RWPE2 (cell line): ENCODE results near the gene MACROD2.

Experiments
- ATAC-seq: fragments of 200-7000 bp; cut with Tn5 transposase; 3 replicates; pipeline ENCODE4 v1.9.1; 2021; ENCODE audit warnings: low read depth
- DNase-seq: peaks from one replicate; pipeline ENCODE4 v3.0.0-alpha.2; 2020; ENCODE audit warnings: low spot score
- H3K27ac ChIP-seq: fragments of 450-650 bp; 2 replicates; pipeline ENCODE4 v1.5.1; 2017; ENCODE audit warnings: mild to moderate bottlenecking; ENCODE audit not compliant: poor library complexity, severe bottlenecking
- H3K27me3 ChIP-seq: fragments of 250-450 bp; sonication (Bioruptor Pico); 2 replicates; pipeline ENCODE4 v1.5.1; 2021; ENCODE audit warnings: mild to moderate bottlenecking, moderate library complexity; ENCODE audit not compliant: insufficient read depth, poor library complexity, severe bottlenecking
- H3K36me3 ChIP-seq: fragments of 250-450 bp; sonication (Bioruptor Pico); 2 replicates; pipeline ENCODE4 v1.5.1; 2020; ENCODE audit warnings: low read depth, mild to moderate bottlenecking, moderate library complexity
- H3K4me1 ChIP-seq: fragments of 250-450 bp; sonication (Bioruptor Pico); 2 replicates; pipeline ENCODE4 v1.5.1; 2021; ENCODE audit warnings: mild to moderate bottlenecking, moderate library complexity; ENCODE audit not compliant: insufficient read depth, poor library complexity, severe bottlenecking
- H3K4me3 ChIP-seq: fragments of 250-450 bp; sonication (Bioruptor Pico); 2 replicates; pipeline ENCODE4 v1.5.1; 2021; ENCODE audit warnings: mild to moderate bottlenecking, moderate library complexity; ENCODE audit not compliant: severe bottlenecking
- H3K9me3 ChIP-seq: fragments of 250-450 bp; sonication (Bioruptor Pico); 2 replicates; pipeline ENCODE4 v1.5.1; 2021; ENCODE audit warnings: mild to moderate bottlenecking, moderate library complexity; ENCODE audit not compliant: severe bottlenecking
- CTCF ChIP-seq: fragments of 450-650 bp; IDR thresholded peaks from one replicate; pipeline ENCODE4 v1.5.1; 2017; ENCODE audit warnings: mild to moderate bottlenecking, moderate library complexity; ENCODE audit not compliant: poor library complexity, severe bottlenecking

The MACROD2 gene

GRCh38 chr20:15060265-15061060 is 1065.1 kb downstream of the MACROD2 start:
- no peak for ATAC-seq

GRCh38 chr20:15061061-15061430 is 1065.7 kb downstream of the MACROD2 start:
- ATAC-seq (no peak), DNase-seq (no peak)
- no peak overlapping the region for H3K27ac ChIP-seq
- H3K4me3 ChIP-seq, result no peak overlapping the region
- TF ChIP-seq CTCF, result no peak
- no peaks in the 10 kb centered on the region for H3K4me1 ChIP-seq
- no peaks in the 10 kb centered on the region for H3K36me3 ChIP-seq
- H3K27me3 ChIP-seq, result no peaks in the 10 kb centered on the region
- no peaks in the 10 kb centered on the region for H3K9me3 ChIP-seq

More at GRCh38 chr20:15060265-15061060, 1065.1 kb downstream of the MACROD2 start:
- H3K27me3 ChIP-seq, result no peaks in the 10 kb centered on the region
- TF ChIP-seq CTCF, result no peak
- no peak for DNase-seq
- no peaks in the 10 kb centered on the region for H3K9me3 ChIP-seq
- no peaks in the 10 kb centered on the region for H3K36me3 ChIP-seq
- no peaks in the 10 kb centered on the region for H3K4me1 ChIP-seq
- no peak overlapping the region for H3K4me3 ChIP-seq
- H3K27ac ChIP-seq, result no peak overlapping the region

GRCh38 chr20:15061955-15062354 is 1066.6 kb downstream of the MACROD2 start:
- no peak overlapping the region for H3K4me3 ChIP-seq
- H3K4me1 ChIP-seq, result no peaks in the 10 kb centered on the region
- no peak for TF ChIP-seq CTCF
- no peaks in the 10 kb centered on the region for H3K9me3 ChIP-seq
- no peak overlapping the region for H3K27ac ChIP-seq
- no peaks in the 10 kb centered on the region for H3K27me3 ChIP-seq
- DNase-seq, result no peak
- no peaks in the 10 kb centered on the region for H3K36me3 ChIP-seq
- ATAC-seq, result peak; percentile 45; the same call in 2 of the 3 replicates

GRCh38 chr20:15063081-15063480 is 1067.8 kb downstream of the MACROD2 start:
- Histone ChIP-seq H3K27ac (no peak overlapping the region), H3K9me3 (no peaks in the 10 kb centered on the region), H3K36me3 (no peaks in the 10 kb centered on the region), H3K4me1 (no peaks in the 10 kb centered on the region), H3K27me3 (no peaks in the 10 kb centered on the region), H3K4me3 (no peak overlapping the region)
- ATAC-seq (no peak), DNase-seq (no peak)
- TF ChIP-seq CTCF, result no peak

GRCh38 chr20:15064741-15065140 is 1069.4 kb downstream of the MACROD2 start:
- ATAC-seq, result no peak
- H3K4me1 ChIP-seq, result no peaks in the 10 kb centered on the region
- no peak overlapping the region for H3K27ac ChIP-seq
- no peaks in the 10 kb centered on the region for H3K9me3 ChIP-seq
- no peak overlapping the region for H3K4me3 ChIP-seq
- no peak for TF ChIP-seq CTCF
- no peaks in the 10 kb centered on the region for H3K36me3 ChIP-seq
- DNase-seq, result no peak
- no peaks in the 10 kb centered on the region for H3K27me3 ChIP-seq
